A549 (cell line): ENCODE measurements around the gene GTF2IRD1.

Source experiments
- RAD21 ChIP-seq, 2 experiments: fragments of >200 bp in 1 of 2; sonication (Bioruptor Twin) in 1 of 2; formaldehyde crosslinking in 1 of 2; IDR thresholded peaks in 1 of 2; conservative IDR thresholded peaks in 1 of 2; 2 replicates in 1 of 2; 3 replicates in 1 of 2; pipeline ENCODE4 v1.6.1; 2012 to 2018; ENCODE audit warnings: inconsistent platforms in 1 of 2
- TF ChIP-seq, protein P1 (sequence below): fragments of >200 bp; sonication (Bioruptor Twin); formaldehyde crosslinking; IDR thresholded peaks from 3 replicates; pipeline ENCODE4 v1.5.1; 2016

DNA sequence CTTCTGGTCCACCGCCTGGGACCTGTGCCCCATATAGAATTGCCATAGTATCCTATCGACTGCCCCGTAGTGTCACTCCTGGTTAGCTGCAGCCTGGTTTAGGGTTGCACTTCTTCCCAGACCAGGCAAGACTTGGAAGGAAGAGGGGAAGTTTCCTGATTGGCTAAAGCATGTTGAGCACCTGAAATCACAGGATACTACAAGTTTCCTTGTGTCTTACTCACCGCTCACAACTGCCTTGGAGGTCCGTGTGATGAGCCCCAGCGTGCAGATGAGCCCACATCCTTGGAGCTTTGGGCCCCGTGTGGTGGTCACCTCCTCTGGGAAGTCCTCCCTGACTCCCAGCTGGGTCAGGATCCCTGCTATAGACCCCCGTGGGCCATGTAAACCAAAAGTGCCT lies 129.9 kb downstream of the GTF2IRD1 start:
- no peak for TF ChIP-seq RAD21 (conservative IDR thresholded peaks at IDR 0.05 in 1 of 2, IDR thresholded peaks at IDR 0.05 in 1 of 2)
- TF ChIP-seq, protein P1, sequence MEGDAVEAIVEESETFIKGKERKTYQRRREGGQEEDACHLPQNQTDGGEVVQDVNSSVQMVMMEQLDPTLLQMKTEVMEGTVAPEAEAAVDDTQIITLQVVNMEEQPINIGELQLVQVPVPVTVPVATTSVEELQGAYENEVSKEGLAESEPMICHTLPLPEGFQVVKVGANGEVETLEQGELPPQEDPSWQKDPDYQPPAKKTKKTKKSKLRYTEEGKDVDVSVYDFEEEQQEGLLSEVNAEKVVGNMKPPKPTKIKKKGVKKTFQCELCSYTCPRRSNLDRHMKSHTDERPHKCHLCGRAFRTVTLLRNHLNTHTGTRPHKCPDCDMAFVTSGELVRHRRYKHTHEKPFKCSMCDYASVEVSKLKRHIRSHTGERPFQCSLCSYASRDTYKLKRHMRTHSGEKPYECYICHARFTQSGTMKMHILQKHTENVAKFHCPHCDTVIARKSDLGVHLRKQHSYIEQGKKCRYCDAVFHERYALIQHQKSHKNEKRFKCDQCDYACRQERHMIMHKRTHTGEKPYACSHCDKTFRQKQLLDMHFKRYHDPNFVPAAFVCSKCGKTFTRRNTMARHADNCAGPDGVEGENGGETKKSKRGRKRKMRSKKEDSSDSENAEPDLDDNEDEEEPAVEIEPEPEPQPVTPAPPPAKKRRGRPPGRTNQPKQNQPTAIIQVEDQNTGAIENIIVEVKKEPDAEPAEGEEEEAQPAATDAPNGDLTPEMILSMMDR, result no peak
